Neural cell (in vitro differentiated cells): Measurements from ENCODE around the gene COQ9. TPM values are rescaled to one million over a fixed set of nuclear protein-coding genes. Genes with fewer than 3 reads are reported as not detected.

ENCODE experiments used
- H2AFZ ChIP-seq: fragments of 200-600, 300-800 bp; sonication (generic), shearing (Covaris generic); 2 replicates; pipeline ENCODE4 v1.6.0; 2014; ENCODE audit warnings: low read depth, mild to moderate bottlenecking, antibody characterized with exemption, low read length, moderate library complexity
- H3F3A ChIP-seq: fragments of 200-600 bp; shearing (Covaris generic); 2 replicates; pipeline ENCODE4 v1.6.1; 2016; ENCODE audit warnings: mild to moderate bottlenecking, moderate library complexity, mixed read lengths, antibody characterized with exemption, low read length; ENCODE audit not compliant: insufficient read depth, poor library complexity, severe bottlenecking
- H3K27ac ChIP-seq: fragments of 200-600, 300-800 bp; sonication (generic), shearing (Covaris generic); 2 replicates; pipeline ENCODE4 v1.5.1; 2014; ENCODE audit warnings: mild to moderate bottlenecking, low read length, moderate library complexity
- H3K27me3 ChIP-seq: fragments of 300-800, 200-600 bp; sonication (generic), shearing (Covaris generic); 2 replicates; pipeline ENCODE4 v1.6.0; 2014; ENCODE audit warnings: mild to moderate bottlenecking, low read depth, low read length, moderate library complexity; ENCODE audit not compliant: insufficient read depth
- H3K36me3 ChIP-seq: fragments of 300-800, 200-600 bp; sonication (generic), shearing (Covaris generic); 2 replicates; pipeline ENCODE4 v1.5.1; 2014; ENCODE audit warnings: mild to moderate bottlenecking, antibody characterized with exemption, low read length, moderate library complexity; ENCODE audit not compliant: insufficient read depth
- H3K4me2 ChIP-seq: fragments of 300-800, 200-600 bp; sonication (generic), shearing (Covaris generic); 2 replicates; pipeline ENCODE4 v1.6.0; 2014; ENCODE audit warnings: mild to moderate bottlenecking, low read length
- H3K4me3 ChIP-seq: fragments of 300-800, 200-600 bp; sonication (generic), shearing (Covaris generic); 2 replicates; pipeline ENCODE4 v1.5.1; 2014; ENCODE audit warnings: mild to moderate bottlenecking, low read length, moderate library complexity
- H3K79me2 ChIP-seq: fragments of 200-600 bp; shearing (Covaris generic); replicated peaks from 2 replicates; pipeline ENCODE4 v1.6.0; 2014; ENCODE audit warnings: mild to moderate bottlenecking, low read length, moderate library complexity; ENCODE audit not compliant: insufficient read depth
- H3K9ac ChIP-seq: fragments of 300-800, 200-600 bp; sonication (generic), shearing (Covaris generic); 2 replicates; pipeline ENCODE4 v1.6.1; 2016; ENCODE audit warnings: mild to moderate bottlenecking, low read length, mixed read lengths
- H3K9me2 ChIP-seq: fragments of 200-600 bp; shearing (Covaris generic); 2 replicates; pipeline ENCODE4 v1.6.1; 2016; ENCODE audit warnings: mild to moderate bottlenecking, low read length, mixed read lengths; ENCODE audit not compliant: insufficient read depth
- H3K9me3 ChIP-seq: fragments of 200-600, 300-800 bp; sonication (generic), shearing (Covaris generic); 2 replicates; pipeline ENCODE4 v1.6.1; 2016; ENCODE audit warnings: mild to moderate bottlenecking, mixed run types, low read length, moderate library complexity, mixed read lengths
- H4K20me1 ChIP-seq: fragments of 200-600 bp; shearing (Covaris generic); 2 replicates; pipeline ENCODE4 v1.6.1; 2016; ENCODE audit warnings: mild to moderate bottlenecking, mixed run types; ENCODE audit not compliant: insufficient read depth
- CTCF ChIP-seq: fragments of 450-650 bp; IDR thresholded peaks from 2 replicates; pipeline ENCODE4 v1.5.1; 2014; ENCODE audit warnings: antibody characterized with exemption, mild to moderate bottlenecking, moderate library complexity; ENCODE audit not compliant: poor library complexity, severe bottlenecking
- EP300 ChIP-seq: fragments of 450-650 bp; conservative IDR thresholded peaks from 2 replicates; pipeline ENCODE4 v1.6.1; 2014; ENCODE audit warnings: antibody characterized with exemption, mild to moderate bottlenecking, moderate library complexity; ENCODE audit not compliant: poor library complexity, severe bottlenecking
- EZH2 ChIP-seq: fragments of 200-600, 300-800 bp; shearing (Covaris generic), sonication (generic); IDR thresholded peaks from 2 replicates; pipeline ENCODE4 v1.6.1; 2014; ENCODE audit warnings: antibody characterized with exemption, low read length, borderline replicate concordance, mild to moderate bottlenecking; ENCODE audit not compliant: insufficient read depth, poor library complexity, severe bottlenecking
- MXI1 ChIP-seq: fragments of 450-650 bp; conservative IDR thresholded peaks from 2 replicates; pipeline ENCODE4 v1.6.1; 2014; ENCODE audit warnings: antibody characterized with exemption, mild to moderate bottlenecking; ENCODE audit not compliant: poor library complexity, severe bottlenecking
- POLR2AphosphoS5 ChIP-seq: IDR thresholded peaks from 2 replicates; pipeline ENCODE4 v1.6.1; 2012
- RAD21 ChIP-seq: fragments of 450-650 bp; conservative IDR thresholded peaks from 2 replicates; pipeline ENCODE4 v1.6.1; 2014; ENCODE audit warnings: antibody characterized with exemption, mild to moderate bottlenecking, moderate library complexity
- REST ChIP-seq: IDR thresholded peaks from 2 replicates; pipeline ENCODE4 v1.6.1; 2012; ENCODE audit warnings: borderline replicate concordance
- SMC3 ChIP-seq: fragments of 450-650 bp; conservative IDR thresholded peaks from 2 replicates; pipeline ENCODE4 v1.6.1; 2014; ENCODE audit warnings: antibody characterized with exemption, mild to moderate bottlenecking, moderate library complexity; ENCODE audit not compliant: poor library complexity
- TAF1 ChIP-seq: IDR thresholded peaks from 2 replicates; pipeline ENCODE4 v1.6.1; 2012; ENCODE audit warnings: low read depth
- polyA plus RNA-seq: library from polyadenylated mRNA; depleted of rRNA; stranded (reverse); fragments of >200 nt; gene quantifications from 2 replicates; pipeline ENCODE4 v1.2.3, GENCODE V29; 2014

The COQ9 gene
- polyA plus RNA-seq, 1 donor from 2014 or later: 78.7 TPM

- no peak for TF ChIP-seq EZH2
- no peak for TF ChIP-seq RAD21
- TF ChIP-seq CTCF: no peak
- no peak for TF ChIP-seq POLR2AphosphoS5
- TF ChIP-seq MXI1: no peak
- TF ChIP-seq REST: no peak
- no peak for TF ChIP-seq TAF1
- no peak for TF ChIP-seq EP300
- TF ChIP-seq SMC3: no peak
- Histone ChIP-seq H3K4me2 (no peak overlapping the region), H3K9me2 (no peaks in the 10 kb centered on the region), H3K9me3 (no peaks in the 10 kb centered on the region), H2AFZ (no peak overlapping the region), H3K79me2 (peaks cover 28% of the 10 kb centered on the region), H3K27me3 (no peaks in the 10 kb centered on the region), H3K36me3 (no peaks in the 10 kb centered on the region), H4K20me1 (no peaks in the 10 kb centered on the region), H3K4me3 (no peak overlapping the region), H3F3A (no peaks in the 10 kb centered on the region), H3K27ac (no peak overlapping the region), H3K9ac (no peak overlapping the region)
These were observed 2.6 kb upstream of the COQ9 start for GRCh38 chr16:57444711-57445110.

GRCh38 chr16:57445510-57445909 lies 1.8 kb upstream of the COQ9 start:
- Histone ChIP-seq H3K36me3 (no peaks in the 10 kb centered on the region), H3K27me3 (no peaks in the 10 kb centered on the region), H3K4me2 (no peak overlapping the region), H2AFZ (no peak overlapping the region), H3K9me3 (no peaks in the 10 kb centered on the region), H3F3A (no peaks in the 10 kb centered on the region), H3K27ac (no peak overlapping the region), H3K79me2 (peaks cover 28% of the 10 kb centered on the region), H3K9ac (no peak overlapping the region), H4K20me1 (no peaks in the 10 kb centered on the region), H3K9me2 (no peaks in the 10 kb centered on the region), H3K4me3 (no peak overlapping the region)
- TF ChIP-seq POLR2AphosphoS5 (no peak), RAD21 (no peak), EP300 (no peak), MXI1 (no peak), CTCF (no peak), TAF1 (no peak), EZH2 (no peak), SMC3 (no peak), REST (no peak)
